Epithelial cell of esophagus (primary cell): Measurements from ENCODE around the gene CCND3.

Source experiments
- DNase-seq: peaks from one replicate; pipeline ENCODE4 v3.0.0; 2010; ENCODE audit warnings: low read depth
- H3K4me3 ChIP-seq: 2 replicates; pipeline ENCODE4 v1.5.1; 2011; ENCODE audit warnings: mild to moderate bottlenecking, low read length, control low read depth
- CTCF ChIP-seq: IDR thresholded peaks from 2 replicates; pipeline ENCODE4 v1.5.1; 2011; ENCODE audit warnings: low read depth, mild to moderate bottlenecking, low read length, control low read depth, inconsistent platforms; ENCODE audit not compliant: insufficient read depth; ENCODE audit errors: missing control alignments

Gene CCND3

GRCh38 chr6:41970436-41970846, 28.8 kb upstream of the CCND3 start:
- DNase-seq, result peak; percentile 79
- H3K4me3 ChIP-seq, result no peak overlapping the region
- no peak for TF ChIP-seq CTCF

- H3K4me3 ChIP-seq, result no peak overlapping the region
- peak; percentile 83 for DNase-seq
- no peak for TF ChIP-seq CTCF
Observed at GRCh38 chr6:41967312-41968287, 26.0 kb upstream of the CCND3 start.

- DNase-seq, result peak; percentile 78
- no peak for TF ChIP-seq CTCF
- H3K4me3 ChIP-seq, result no peak overlapping the region
Observed at GRCh38 chr6:41966961-41967311, 25.3 kb upstream of the CCND3 start.

GRCh38 chr6:41966214-41966920, 24.8 kb upstream of the CCND3 start:
- no peak for DNase-seq
- no peak for TF ChIP-seq CTCF

GRCh38 chr6:41965429-41966213, 24.0 kb upstream of the CCND3 start:
- no peak for TF ChIP-seq CTCF
- no peak for DNase-seq
- H3K4me3 ChIP-seq, result no peak overlapping the region

More at GRCh38 chr6:41966214-41966920, 24.8 kb upstream of the CCND3 start:
- H3K4me3 ChIP-seq, result no peak overlapping the region

- DNase-seq, result no peak
- TF ChIP-seq CTCF, result no peak
- no peak overlapping the region for H3K4me3 ChIP-seq
Observed at GRCh38 chr6:41964201-41964887, 22.7 kb upstream of the CCND3 start.
